Omental fat pad (tissue), 4 donors: Measurements from ENCODE around the gene SPRED2. TPM values are rescaled to one million over a fixed set of nuclear protein-coding genes. Genes with fewer than 3 reads are reported as not detected.

Source experiments
- ATAC-seq: fragments of 150-250 bp; one replicate; pipeline ENCODE4 v1.9.1; 2016; ENCODE audit warnings: mild to moderate bottlenecking, moderate library complexity; ENCODE audit not compliant: low FRiP score
- DNase-seq: peaks from one replicate; pipeline ENCODE4 v3.0.0-alpha.2; 2019; ENCODE audit warnings: low spot score
- CTCF ChIP-seq, 3 donors: fragments of 450-650 bp; IDR thresholded peaks; one replicate each; pipeline ENCODE4 v1.5.1; 2016 to 2017; ENCODE audit warnings: antibody characterized with exemption in 3 of 3, mild to moderate bottlenecking in 3 of 3, moderate library complexity in 2 of 3
- total RNA-seq, 4 donors: library from RNA; depleted of rRNA; stranded (reverse); fragments of >200 nt; gene quantifications; one replicate each; pipeline ENCODE4 v1.1.0, GENCODE V29; 2016

The SPRED2 gene
- total RNA-seq, 4 donors from 2014 or later = 22.9 to 45.4 (median 26.6) TPM

DNA sequence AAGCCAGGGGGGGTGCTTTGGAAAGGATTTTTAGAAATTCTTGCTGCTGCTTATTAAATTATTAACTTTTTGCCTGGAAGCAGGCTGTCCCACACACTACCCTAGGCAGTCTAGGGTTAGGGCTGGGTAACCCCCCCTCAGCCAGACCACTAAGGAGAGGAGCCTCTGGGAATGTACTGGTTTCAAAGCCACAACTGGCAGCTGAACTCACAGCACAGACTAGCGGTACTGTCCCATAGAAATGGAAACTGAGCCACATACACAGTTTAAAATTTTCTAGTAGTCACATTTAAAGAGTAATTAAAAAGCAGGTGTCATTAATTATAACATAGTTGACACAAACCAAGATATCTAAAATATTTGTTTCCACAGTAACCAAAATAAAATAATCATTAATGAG, 50.1 kb downstream of the SPRED2 start:
- ATAC-seq (no peak), DNase-seq (no peak)
- TF ChIP-seq CTCF (IDR thresholded peaks at IDR 0.05) = no peak

- no peak for TF ChIP-seq CTCF (IDR thresholded peaks at IDR 0.05)
- DNase-seq (no peak), ATAC-seq (no peak)
These were observed 50.8 kb downstream of the SPRED2 start for GRCh38 chr2:65381607-65382051.

DNA sequence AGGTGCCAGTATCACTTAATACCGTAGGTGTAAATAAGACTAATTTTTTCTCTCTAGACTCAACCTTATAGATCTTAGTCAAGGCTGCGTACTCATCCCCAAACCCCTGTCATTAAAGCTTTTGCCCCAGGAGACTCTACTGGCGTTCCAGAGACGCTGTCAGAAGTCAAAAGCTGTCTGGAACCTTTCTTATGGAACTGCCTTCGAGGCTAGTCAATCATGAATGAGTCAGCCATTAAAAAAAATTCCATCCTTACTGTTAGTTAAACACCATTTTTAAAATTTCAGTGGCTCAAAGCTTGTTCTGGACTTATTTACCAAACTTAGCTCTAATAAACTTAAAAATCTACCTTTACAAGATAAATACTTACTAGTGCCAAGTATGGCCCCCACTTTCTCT, 52.1 kb downstream of the SPRED2 start:
- no peak for TF ChIP-seq CTCF (IDR thresholded peaks at IDR 0.05)
- no peak for DNase-seq
- no peak for ATAC-seq

GRCh38 chr2:65379721-65380171, 52.7 kb downstream of the SPRED2 start:
- ATAC-seq (no peak), DNase-seq (no peak)
- TF ChIP-seq CTCF (IDR thresholded peaks at IDR 0.05) = no peak

- ATAC-seq (no peak), DNase-seq (no peak)
- no peak for TF ChIP-seq CTCF (IDR thresholded peaks at IDR 0.05)
These were observed 53.2 kb downstream of the SPRED2 start for GRCh38 chr2:65379223-65379622.

DNA sequence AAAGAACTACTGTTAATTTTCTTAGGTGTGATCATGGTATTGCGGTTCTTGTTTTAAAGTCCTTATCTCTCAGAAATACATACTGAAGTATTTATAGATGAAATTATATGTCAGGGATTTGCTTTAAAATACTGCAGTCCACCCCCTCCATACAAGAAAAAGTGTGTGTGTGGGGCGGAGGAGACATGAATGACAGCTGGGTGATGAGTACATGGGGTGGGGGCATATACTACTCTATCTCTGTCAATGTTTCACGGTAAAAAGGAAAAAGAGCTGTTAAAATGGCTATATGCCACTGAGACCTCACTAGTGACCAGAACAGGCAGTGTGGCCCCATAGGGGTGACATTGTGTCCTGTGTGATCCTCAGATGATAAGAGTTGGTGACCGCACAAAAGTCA, 54.1 kb downstream of the SPRED2 start:
- no peak for ATAC-seq
- no peak for TF ChIP-seq CTCF (IDR thresholded peaks at IDR 0.05)
- no peak for DNase-seq

DNA sequence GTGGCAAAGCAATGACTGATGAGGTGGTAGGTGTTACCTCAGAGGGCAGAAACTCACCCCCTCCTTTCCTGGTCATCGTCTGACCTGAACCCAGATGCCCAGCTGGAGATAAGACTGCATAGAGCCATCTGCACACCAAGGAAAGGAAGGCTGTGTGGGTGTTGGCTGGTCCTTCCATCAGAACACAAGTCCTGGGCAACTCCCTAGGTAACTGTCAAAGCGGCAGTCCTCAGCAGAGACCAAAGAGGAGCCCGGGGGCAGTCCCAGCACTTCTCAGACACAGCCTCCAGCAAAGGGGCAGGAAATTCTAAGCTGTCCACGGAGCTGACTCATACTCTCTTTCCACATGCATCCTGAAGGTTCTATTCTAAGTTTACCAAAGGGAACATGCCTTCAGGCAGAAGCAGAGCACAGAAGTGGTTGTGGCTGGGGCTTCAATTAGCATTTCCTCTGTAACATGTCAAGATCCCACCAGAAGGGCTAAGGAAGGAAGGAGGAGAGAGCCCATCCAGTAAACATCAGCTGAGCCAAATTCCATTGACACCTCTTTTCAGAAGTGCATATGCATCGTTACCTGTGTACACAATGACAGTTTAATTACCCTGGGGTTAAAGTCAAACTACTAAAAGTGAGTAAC, 54.7 kb downstream of the SPRED2 start:
- no peak for DNase-seq
- ATAC-seq = peak; percentile 71
- TF ChIP-seq CTCF (IDR thresholded peaks at IDR 0.05) = no peak
